ENCODE measurements around the gene HMGB3. TPM values are rescaled to one million over a fixed set of nuclear protein-coding genes. Genes with fewer than 3 reads are reported as not detected.
A peak's percentile ranks its signal among the peaks of the same experiment; 100 is the strongest.
"Not testable (repeated sequence)": the region's sequence is repeated elsewhere in the genome, so short reads cannot be mapped to it uniquely, and the experiment has no call there.

The HMGB3 gene
- total RNA-seq, 6 experiments from 2014 or later, result 22.6 to 58.8 (median 26.5) TPM

DNA sequence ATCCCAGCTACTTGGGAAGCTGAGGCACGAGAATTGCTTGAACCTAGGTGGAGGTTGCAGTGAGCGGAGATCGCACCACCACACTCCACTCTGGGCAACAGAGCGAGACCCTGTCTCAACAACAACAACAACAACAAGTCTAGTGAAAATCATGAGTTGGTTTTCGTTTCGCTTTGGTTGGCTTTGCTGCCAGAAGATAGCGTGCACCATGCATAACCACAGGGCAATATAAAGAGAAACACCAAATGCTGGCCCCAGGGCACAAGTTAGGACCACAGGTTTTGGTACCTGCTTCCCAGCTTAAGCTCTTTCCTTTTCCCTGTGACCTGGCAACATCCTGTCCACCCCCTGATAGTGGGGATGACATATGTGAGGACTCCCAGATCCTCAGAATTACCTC is 21.5 kb upstream of the HMGB3 start:
- intact Hi-C loops (cut with DNase I), result no loop called here
- TF ChIP-seq, protein P1, sequence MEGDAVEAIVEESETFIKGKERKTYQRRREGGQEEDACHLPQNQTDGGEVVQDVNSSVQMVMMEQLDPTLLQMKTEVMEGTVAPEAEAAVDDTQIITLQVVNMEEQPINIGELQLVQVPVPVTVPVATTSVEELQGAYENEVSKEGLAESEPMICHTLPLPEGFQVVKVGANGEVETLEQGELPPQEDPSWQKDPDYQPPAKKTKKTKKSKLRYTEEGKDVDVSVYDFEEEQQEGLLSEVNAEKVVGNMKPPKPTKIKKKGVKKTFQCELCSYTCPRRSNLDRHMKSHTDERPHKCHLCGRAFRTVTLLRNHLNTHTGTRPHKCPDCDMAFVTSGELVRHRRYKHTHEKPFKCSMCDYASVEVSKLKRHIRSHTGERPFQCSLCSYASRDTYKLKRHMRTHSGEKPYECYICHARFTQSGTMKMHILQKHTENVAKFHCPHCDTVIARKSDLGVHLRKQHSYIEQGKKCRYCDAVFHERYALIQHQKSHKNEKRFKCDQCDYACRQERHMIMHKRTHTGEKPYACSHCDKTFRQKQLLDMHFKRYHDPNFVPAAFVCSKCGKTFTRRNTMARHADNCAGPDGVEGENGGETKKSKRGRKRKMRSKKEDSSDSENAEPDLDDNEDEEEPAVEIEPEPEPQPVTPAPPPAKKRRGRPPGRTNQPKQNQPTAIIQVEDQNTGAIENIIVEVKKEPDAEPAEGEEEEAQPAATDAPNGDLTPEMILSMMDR (IDR thresholded peaks at IDR 0.05), result no peak
- TF ChIP-seq POLR2A (IDR thresholded peaks at IDR 0.05), result no peak
- Histone ChIP-seq H3K36me3 (no peaks in the 10 kb centered on the region), H3K4me1 (no peaks in the 10 kb centered on the region), H3K27me3 (no peaks in the 10 kb centered on the region), H3K27ac (no peak overlapping the region), H3K9me3 (no peaks in the 10 kb centered on the region), H3K4me3 (no peak overlapping the region)
- no peak for ATAC-seq
- no peak for DNase-seq
- 40% methylated on average over 2 of the region's 7 CpGs for WGBS (ENCODE audit: insufficient coverage, low coverage, low lambda C conversion rate, missing lambda C conversion rate)

DNA sequence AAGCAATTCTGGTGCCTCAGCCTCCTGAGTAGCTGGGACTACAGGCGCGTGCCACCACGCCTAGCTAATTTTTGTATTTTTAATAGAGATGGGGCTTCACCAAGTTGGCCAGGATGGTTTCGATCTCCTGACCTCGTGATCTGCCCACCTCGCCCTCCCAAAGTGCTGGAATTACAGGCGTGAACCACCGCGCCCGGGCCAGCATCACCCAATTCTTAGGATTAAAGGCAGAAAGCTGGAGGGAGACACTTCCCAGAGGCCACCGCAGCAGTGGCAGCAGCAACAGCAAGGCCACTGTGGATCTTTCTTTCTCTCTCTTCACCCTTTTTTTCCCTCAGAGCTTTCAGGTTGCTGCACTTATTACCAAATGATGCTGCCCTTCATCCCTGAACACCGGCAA is 18.7 kb upstream of the HMGB3 start:
- H3K27me3 ChIP-seq; ATAC-seq; H3K4me3 ChIP-seq; H3K27ac ChIP-seq; intact Hi-C loops (cut with DNase I); DNase-seq; H3K9me3 ChIP-seq; H3K4me1 ChIP-seq; H3K36me3 ChIP-seq: not testable (repeated sequence)
- WGBS (ENCODE audit: insufficient coverage, low coverage, low lambda C conversion rate, missing lambda C conversion rate), result 87% methylated on average over 10 of the region's 12 CpGs

DNA sequence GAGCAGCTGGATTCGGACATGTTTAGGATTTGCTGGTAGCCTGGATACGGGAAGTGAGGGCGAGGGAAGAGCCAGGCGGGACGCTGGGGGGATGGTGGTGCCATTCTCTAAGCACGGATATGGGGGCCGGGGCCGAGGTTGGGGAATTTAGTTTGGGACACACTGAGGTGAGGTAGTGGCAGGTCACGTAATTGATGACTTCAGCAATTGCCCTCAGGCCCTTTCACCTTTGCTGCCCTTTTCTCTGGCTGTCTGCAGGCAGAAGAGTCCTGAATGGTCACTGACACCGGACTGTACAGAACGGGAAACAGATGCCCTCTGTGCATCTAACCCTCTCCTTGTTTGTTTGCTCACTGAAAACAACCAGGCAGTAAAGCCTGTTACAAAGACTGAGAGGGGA is 16.9 kb upstream of the HMGB3 start:
- ATAC-seq, result peak; percentile 85 to 89 (median 86)
- TF ChIP-seq POLR2A (IDR thresholded peaks at IDR 0.05), result no peak
- TF ChIP-seq, protein P1 (IDR thresholded peaks at IDR 0.05), result no peak

DNA sequence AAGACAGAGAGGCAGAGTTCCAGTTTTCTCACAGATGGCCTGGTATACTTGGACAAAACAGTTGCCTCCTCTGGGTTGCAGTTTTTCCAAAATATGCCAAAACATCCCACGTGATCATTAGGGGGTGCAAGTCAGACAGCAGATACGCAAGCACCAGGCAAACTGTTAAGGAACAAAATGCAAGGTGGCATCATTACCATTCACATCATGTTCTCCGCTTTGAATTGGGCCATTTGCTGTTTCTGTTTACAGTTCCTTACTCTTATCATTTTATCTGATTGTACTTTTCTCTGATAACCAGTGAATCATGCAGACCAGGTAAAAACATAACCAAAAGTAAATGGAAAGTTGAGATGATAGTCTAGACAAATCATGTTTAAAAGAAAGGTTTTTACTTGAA is 16.4 kb upstream of the HMGB3 start:
- Histone ChIP-seq H3K4me3 (peak overlapping the region; percentile 13 to 28 (median 14)), H3K9me3 (no peaks in the 10 kb centered on the region), H3K27ac (peak overlapping the region; percentile 49 to 80 (median 66)), H3K36me3 (no peaks in the 10 kb centered on the region), H3K4me1 (no peaks in the 10 kb centered on the region), H3K27me3 (no peaks in the 10 kb centered on the region)
- peak; percentile 46 to 62 (median 54) for ATAC-seq
- TF ChIP-seq POLR2A (IDR thresholded peaks at IDR 0.05), result no peak
- TF ChIP-seq, protein P1 (IDR thresholded peaks at IDR 0.05), result no peak
- 17% methylated on average over 3 of the region's 3 CpGs for WGBS (ENCODE audit: insufficient coverage, low coverage, low lambda C conversion rate, missing lambda C conversion rate)
- intact Hi-C loops (cut with DNase I), result no loop called here
- no peak for DNase-seq

More for the DNA sequence above, 16.9 kb upstream of the HMGB3 start:
- H3K9me3 ChIP-seq, result no peaks in the 10 kb centered on the region
- H3K27me3 ChIP-seq, result no peaks in the 10 kb centered on the region
- DNase-seq, result peak; percentile 60 to 73 (median 68)
- peak overlapping the region; percentile 51 to 80 (median 66) for H3K27ac ChIP-seq
- no peak overlapping the region for H3K4me3 ChIP-seq
- H3K36me3 ChIP-seq, result no peaks in the 10 kb centered on the region
- H3K4me1 ChIP-seq, result no peaks in the 10 kb centered on the region
- 40% methylated on average over 11 of the region's 11 CpGs for WGBS (ENCODE audit: insufficient coverage, low coverage, low lambda C conversion rate, missing lambda C conversion rate)
- intact Hi-C loops (cut with DNase I), result no loop called here

DNA sequence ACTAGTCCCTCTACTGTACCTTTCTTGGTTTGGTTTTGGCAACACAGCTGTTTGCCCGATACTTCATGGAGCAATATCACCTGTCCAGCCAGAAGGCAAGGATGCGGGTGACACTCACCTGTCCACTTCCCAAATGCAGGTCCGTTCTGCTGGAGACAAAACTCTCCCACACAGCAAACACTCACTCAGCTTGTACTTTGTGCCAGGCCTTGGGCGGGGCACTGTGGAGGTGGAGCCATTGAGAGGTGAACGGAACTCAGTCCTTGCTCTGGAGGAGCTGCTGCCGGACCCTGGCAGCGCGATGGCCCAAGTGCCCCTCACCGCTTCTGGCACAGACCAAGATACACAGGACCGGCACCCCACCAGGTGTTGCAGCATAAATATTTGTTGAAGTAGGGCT is 15.3 kb upstream of the HMGB3 start:
- H3K4me3 ChIP-seq, result peak overlapping the region; percentile 13 to 28 (median 14)
- peak overlapping the region; percentile 49 to 80 (median 66) for H3K27ac ChIP-seq
- ATAC-seq (peak; percentile 77 to 84 (median 82)), DNase-seq (peak; percentile 65 to 72 (median 72))
- H3K36me3 ChIP-seq, result no peaks in the 10 kb centered on the region
- intact Hi-C loops (cut with DNase I), result no loop called here
- WGBS (ENCODE audit: insufficient coverage, low coverage, low lambda C conversion rate, missing lambda C conversion rate), result 27% methylated on average over 3 of the region's 10 CpGs
- H3K9me3 ChIP-seq, result no peaks in the 10 kb centered on the region
- H3K4me1 ChIP-seq, result no peaks in the 10 kb centered on the region
- TF ChIP-seq, protein P1 (IDR thresholded peaks at IDR 0.05), result no peak
- peak; percentile 72 for TF ChIP-seq POLR2A (IDR thresholded peaks at IDR 0.05)
- no peaks in the 10 kb centered on the region for H3K27me3 ChIP-seq
